IMR-90 (cell line): ENCODE results near the gene ETV6. TPM values are rescaled to one million over a fixed set of nuclear protein-coding genes. Genes with fewer than 3 reads are reported as not detected.

Experiments
- ATAC-seq: fragments of 200-7000 bp; cut with Tn5 transposase; 2 replicates; pipeline ENCODE4 v1.9.1; 2020; ENCODE audit warnings: low read depth, mild to moderate bottlenecking, moderate library complexity
- BruUV-seq: library from RNA; stranded (reverse); fragments of 400-500 nt; replicated peaks from 2 replicates; lab custom pipeline; 2021; lab: Mats Ljungman, UMichigan
- CTCF ChIA-PET: fragments of 300-600 bp; formaldehyde crosslinking; extraction: SDS; loops from one replicate; lab custom pipeline; 2021; ENCODE audit warnings: antibody characterized with exemption; lab: Yijun Ruan, JAX
- POLR2A ChIA-PET: fragments of 300-600 bp; sonication (Branson Sonifier 250); formaldehyde crosslinking; loops from one replicate; lab custom pipeline; 2022; ENCODE audit warnings: antibody characterized with exemption; ENCODE audit not compliant: unreplicated experiment; lab: Charles Lee
- DNase-seq: peaks from one replicate; pipeline ENCODE4 v3.0.0; 2013
- H2AFZ ChIP-seq: replicated peaks from 2 replicates; pipeline ENCODE3; 2013; ENCODE audit warnings: low read length, mild to moderate bottlenecking; ENCODE audit not compliant: poor library complexity
- H2AK5ac ChIP-seq: 2 replicates; pipeline ENCODE4 v1.6.1; 2013; ENCODE audit warnings: low read depth, low read length, inconsistent platforms
- H2AK9ac ChIP-seq: replicated peaks from 2 replicates; pipeline ENCODE3; 2013; ENCODE audit warnings: mild to moderate bottlenecking, low read depth, low read length, moderate library complexity; ENCODE audit not compliant: poor library complexity
- H2BK120ac ChIP-seq: 2 replicates; pipeline ENCODE4 v1.6.1; 2013; ENCODE audit warnings: low read depth, low read length, inconsistent platforms
- H2BK15ac ChIP-seq: 3 replicates; pipeline ENCODE4 v1.6.1; 2013; ENCODE audit warnings: low read depth, low read length, inconsistent platforms
- H2BK20ac ChIP-seq: 2 replicates; pipeline ENCODE4 v1.6.1; 2013; ENCODE audit warnings: low read depth, mild to moderate bottlenecking, inconsistent platforms, low read length, moderate library complexity
- H2BK5ac ChIP-seq: 2 replicates; pipeline ENCODE4 v1.6.1; 2013; ENCODE audit warnings: mild to moderate bottlenecking, low read depth, low read length, inconsistent platforms; ENCODE audit not compliant: poor library complexity, severe bottlenecking
- H3K14ac ChIP-seq: replicated peaks from 2 replicates; pipeline ENCODE4 v1.6.1; 2013; ENCODE audit warnings: low read depth, low read length, inconsistent platforms
- H3K18ac ChIP-seq: 2 replicates; pipeline ENCODE4 v1.6.1; 2013; ENCODE audit warnings: low read depth, low read length, control low read depth
- H3K23ac ChIP-seq: 2 replicates; pipeline ENCODE4 v1.6.1; 2013; ENCODE audit warnings: low read depth, low read length, inconsistent platforms
- H3K27ac ChIP-seq: 2 replicates; pipeline ENCODE4 v1.5.1; 2013; ENCODE audit warnings: mild to moderate bottlenecking, control low read depth, low read length; ENCODE audit not compliant: insufficient read depth
- H3K27me3 ChIP-seq: 2 replicates; pipeline ENCODE4 v1.6.1; 2013; ENCODE audit warnings: low read length; ENCODE audit not compliant: control insufficient read depth, insufficient read depth
- H3K36me3 ChIP-seq: 2 replicates; pipeline ENCODE4 v1.6.1; 2013; ENCODE audit warnings: low read length, mixed read lengths; ENCODE audit not compliant: control insufficient read depth, insufficient read depth
- H3K4ac ChIP-seq: 2 replicates; pipeline ENCODE4 v1.6.1; 2013; ENCODE audit warnings: low read depth, low read length, inconsistent platforms
- H3K4me1 ChIP-seq: 2 replicates; pipeline ENCODE4 v1.6.1; 2013; ENCODE audit warnings: low read length, mixed read lengths; ENCODE audit not compliant: control insufficient read depth, insufficient read depth
- H3K4me2 ChIP-seq: 2 replicates; pipeline ENCODE4 v1.6.1; 2013; ENCODE audit warnings: low read depth, mild to moderate bottlenecking, control low read depth, low read length, moderate library complexity
- H3K4me3 ChIP-seq: 2 replicates; pipeline ENCODE4 v1.5.1; 2013; ENCODE audit warnings: low read depth, mild to moderate bottlenecking, control low read depth, low read length, moderate library complexity; ENCODE audit not compliant: insufficient read depth
- H3K56ac ChIP-seq: 2 replicates; pipeline ENCODE4 v1.6.1; 2013; ENCODE audit warnings: low read length, inconsistent platforms; ENCODE audit not compliant: insufficient read depth; ENCODE audit errors: extremely low read depth
- H3K79me1 ChIP-seq, 2 experiments: 2 replicates each; pipeline ENCODE4 v1.6.1; 2013; ENCODE audit warnings: low read length in 2 of 2, inconsistent platforms in 1 of 2, low read depth in 1 of 2
- H3K9ac ChIP-seq: 2 replicates; pipeline ENCODE4 v1.6.1; 2013; ENCODE audit warnings: low read depth, low read length, control low read depth
- H3K9me1 ChIP-seq: 2 replicates; pipeline ENCODE4 v1.6.1; 2013; ENCODE audit warnings: low read length, inconsistent platforms; ENCODE audit not compliant: insufficient read depth
- H3K9me3 ChIP-seq: 2 replicates; pipeline ENCODE4 v1.6.1; 2013; ENCODE audit warnings: low read length; ENCODE audit not compliant: control insufficient read depth, insufficient read depth
- H4K20me1 ChIP-seq: 2 replicates; pipeline ENCODE4 v1.6.1; 2013; ENCODE audit warnings: low read length, inconsistent platforms; ENCODE audit not compliant: insufficient read depth
- H4K5ac ChIP-seq: 2 replicates; pipeline ENCODE4 v1.6.1; 2013; ENCODE audit warnings: mild to moderate bottlenecking, low read depth, low read length, control low read depth
- H4K8ac ChIP-seq, 2 experiments: 2 replicates each; pipeline ENCODE4 v1.6.1; 2013; ENCODE audit warnings: low read depth in 2 of 2, low read length in 2 of 2, control low read depth in 1 of 2, inconsistent platforms in 1 of 2
- H4K91ac ChIP-seq: 2 replicates; pipeline ENCODE4 v1.6.1; 2013; ENCODE audit warnings: low read depth, low read length, inconsistent platforms; ENCODE audit not compliant: insufficient read depth
- BHLHE40 ChIP-seq: fragments of 150-350 bp; IDR thresholded peaks from 2 replicates; pipeline ENCODE4 v1.6.1; 2016; ENCODE audit warnings: mild to moderate bottlenecking, low read depth, low read length
- CEBPB ChIP-seq: IDR thresholded peaks from 2 replicates; pipeline ENCODE4 v1.6.1; 2012; ENCODE audit warnings: low read depth, low read length, improper control_type of control experiment
- CHD1 ChIP-seq: IDR thresholded peaks from 2 replicates; pipeline ENCODE4 v1.6.1; 2012; ENCODE audit warnings: low read depth, low read length, improper control_type of control experiment
- CTCF ChIP-seq: conservative IDR thresholded peaks from 2 replicates; pipeline ENCODE4 v1.5.1; 2012; ENCODE audit warnings: mild to moderate bottlenecking, low read depth, low read length, improper control_type of control experiment
- FOS ChIP-seq: fragments of 150-350 bp; IDR thresholded peaks from 2 replicates; pipeline ENCODE4 v1.6.1; 2016; ENCODE audit warnings: low read depth, low read length
- MAFK ChIP-seq: IDR thresholded peaks from 2 replicates; pipeline ENCODE4 v1.6.1; 2012; ENCODE audit warnings: low read depth, low read length, improper control_type of control experiment
- MAZ ChIP-seq: IDR thresholded peaks from 2 replicates; pipeline ENCODE4 v1.6.1; 2012; ENCODE audit warnings: low read depth, mild to moderate bottlenecking, low read length, improper control_type of control experiment, moderate library complexity, borderline replicate concordance
- MXI1 ChIP-seq: IDR thresholded peaks from 2 replicates; pipeline ENCODE4 v1.6.1; 2012; ENCODE audit warnings: low read depth, mild to moderate bottlenecking, low read length, moderate library complexity, borderline replicate concordance
- NFE2L2 ChIP-seq: fragments of 150-350 bp; IDR thresholded peaks from 2 replicates; pipeline ENCODE4 v1.6.1; 2016; ENCODE audit warnings: low read depth, mild to moderate bottlenecking, low read length
- POLR2A ChIP-seq: IDR thresholded peaks from 2 replicates; pipeline ENCODE4 v1.6.1; 2012; ENCODE audit warnings: mild to moderate bottlenecking, low read depth, low read length
- RAD21 ChIP-seq: IDR thresholded peaks from 2 replicates; pipeline ENCODE4 v1.6.1; 2012; ENCODE audit warnings: low read length, improper control_type of control experiment
- RCOR1 ChIP-seq: IDR thresholded peaks from 2 replicates; pipeline ENCODE4 v1.6.1; 2012; ENCODE audit warnings: mild to moderate bottlenecking, low read length, improper control_type of control experiment; ENCODE audit not compliant: insufficient replicate concordance
- RFX5 ChIP-seq: IDR thresholded peaks from 2 replicates; pipeline ENCODE4 v1.8.0; 2012; ENCODE audit warnings: low read depth, mild to moderate bottlenecking, low read length, moderate library complexity
- SMC3 ChIP-seq: fragments of 150-350 bp; IDR thresholded peaks from 2 replicates; pipeline ENCODE4 v1.6.1; 2016; ENCODE audit warnings: low read depth, mild to moderate bottlenecking, antibody characterized with exemption, low read length, moderate library complexity
- WGBS, 2 experiments: methylation state at CpG; one replicate each; pipeline versions ENCODE4 v1.1.5 to v1.1.7; 2013; ENCODE audit warnings: missing lambda C conversion rate in 2 of 2; ENCODE audit not compliant: insufficient read length in 1 of 2; ENCODE audit errors: extremely low coverage in 2 of 2; 5-methylcytosine and 5-hydroxymethylcytosine counted together
- dilution Hi-C: fragments of 300-500 bp; cut with HindIII; formaldehyde crosslinking; loops from one replicate; pipeline ENCODE4 v1.14.3; 2018; ENCODE audit warnings: low sequenced_read_pairs; ENCODE audit not compliant: unreplicated experiment
- in situ Hi-C: fragments of 300-500 bp; cut with MboI; formaldehyde crosslinking; loops from 3 replicates; pipeline ENCODE4 v1.14.3; 2019; ENCODE audit warnings: low sequenced_read_pairs, inconsistent platforms, mixed read lengths
- intact Hi-C: fragments of 100-400 bp; cut with micrococcal nuclease; formaldehyde crosslinking; loops from 2 replicates; pipeline ENCODE4 v1.10.0; 2022
- polyA plus RNA-seq, 3 experiments: library from polyadenylated mRNA; depleted of rRNA; stranded (reverse); fragments of >200 nt; gene quantifications; 2 replicates each; pipeline ENCODE4 v1.2.3, GENCODE V29; 2012; ENCODE audit warnings: low replicate concordance in 1 of 3
- total RNA-seq: library from RNA; depleted of rRNA; stranded (reverse); fragments of >200 nt; gene quantifications from 2 replicates; pipeline ENCODE4 v1.2.3, GENCODE V29; 2012
- TF ChIP-seq, protein P1 (sequence below): fragments of 150-350 bp; IDR thresholded peaks from 2 replicates; pipeline ENCODE4 v1.6.1; 2016; ENCODE audit warnings: low read depth, mild to moderate bottlenecking, low read length, moderate library complexity, borderline replicate concordance
- TF ChIP-seq, protein P2 (sequence below): fragments of 150-350 bp; IDR thresholded peaks from 2 replicates; pipeline ENCODE4 v1.6.1; 2017; ENCODE audit warnings: mild to moderate bottlenecking, antibody characterized with exemption, low read length, low read depth

The ETV6 gene
- total and polyA plus RNA-seq, 2 of the 4 experiments (the other 2 are of a cell fraction) = 8.4 to 9.9 TPM

DNA sequence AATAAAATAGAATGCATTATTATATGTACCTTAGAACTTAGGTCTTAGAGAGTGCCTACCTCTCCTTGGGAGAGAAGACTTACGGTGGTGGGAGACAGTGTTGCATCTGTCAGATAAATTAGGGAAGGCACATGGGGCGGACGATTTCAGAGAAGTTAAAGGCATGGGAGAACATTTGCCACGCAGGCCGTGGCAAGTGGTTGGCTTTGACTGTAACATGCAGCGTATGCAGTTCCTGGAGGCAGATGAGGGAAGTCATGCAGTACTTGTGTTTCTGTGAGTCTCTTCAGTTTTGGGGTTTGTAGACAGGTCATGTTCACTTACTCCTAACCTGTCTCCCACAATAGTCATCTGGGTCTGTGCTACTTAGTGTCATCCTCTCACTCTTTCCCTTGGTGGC, 43.6 kb downstream of the ETV6 start:
- no peak overlapping the region for H4K8ac ChIP-seq
- no peak overlapping the region for H4K5ac ChIP-seq
- H2BK20ac ChIP-seq = no peak overlapping the region
- H2BK5ac ChIP-seq = no peak overlapping the region
- H4K20me1 ChIP-seq = peaks cover 37% of the 10 kb centered on the region
- peak overlapping the region; percentile 8 for H2AK9ac ChIP-seq
- TF ChIP-seq MAZ (no peak), CEBPB (no peak), RCOR1 (no peak), RAD21 (no peak), CHD1 (no peak), FOS (no peak), CTCF (no peak), RFX5 (no peak), BHLHE40 (no peak), POLR2A (no peak), MAFK (no peak), SMC3 (no peak), NFE2L2 (no peak), MXI1 (no peak)
- TF ChIP-seq, protein P1, sequence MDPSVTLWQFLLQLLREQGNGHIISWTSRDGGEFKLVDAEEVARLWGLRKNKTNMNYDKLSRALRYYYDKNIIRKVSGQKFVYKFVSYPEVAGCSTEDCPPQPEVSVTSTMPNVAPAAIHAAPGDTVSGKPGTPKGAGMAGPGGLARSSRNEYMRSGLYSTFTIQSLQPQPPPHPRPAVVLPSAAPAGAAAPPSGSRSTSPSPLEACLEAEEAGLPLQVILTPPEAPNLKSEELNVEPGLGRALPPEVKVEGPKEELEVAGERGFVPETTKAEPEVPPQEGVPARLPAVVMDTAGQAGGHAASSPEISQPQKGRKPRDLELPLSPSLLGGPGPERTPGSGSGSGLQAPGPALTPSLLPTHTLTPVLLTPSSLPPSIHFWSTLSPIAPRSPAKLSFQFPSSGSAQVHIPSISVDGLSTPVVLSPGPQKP = no peak
- TF ChIP-seq, protein P2, sequence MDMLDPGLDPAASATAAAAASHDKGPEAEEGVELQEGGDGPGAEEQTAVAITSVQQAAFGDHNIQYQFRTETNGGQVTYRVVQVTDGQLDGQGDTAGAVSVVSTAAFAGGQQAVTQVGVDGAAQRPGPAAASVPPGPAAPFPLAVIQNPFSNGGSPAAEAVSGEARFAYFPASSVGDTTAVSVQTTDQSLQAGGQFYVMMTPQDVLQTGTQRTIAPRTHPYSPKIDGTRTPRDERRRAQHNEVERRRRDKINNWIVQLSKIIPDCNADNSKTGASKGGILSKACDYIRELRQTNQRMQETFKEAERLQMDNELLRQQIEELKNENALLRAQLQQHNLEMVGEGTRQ = no peak
- peaks cover 14% of the 10 kb centered on the region for H3K9me1 ChIP-seq
- H3K27me3 ChIP-seq = no peaks in the 10 kb centered on the region
- H3K4me3 ChIP-seq = no peak overlapping the region
- H3K23ac ChIP-seq = no peak overlapping the region
- POLR2A ChIA-PET = no interaction called here
- dilution Hi-C loops (no loop called here), intact Hi-C loops (no loop called here), in situ Hi-C loops (no loop called here)
- no peak overlapping the region for H3K9ac ChIP-seq
- no peak overlapping the region for H4K91ac ChIP-seq
- H2BK120ac ChIP-seq = no peak overlapping the region
- no CpG with 5 or more reads among the region's 6 CpGs for WGBS, 2 experiments
- no peak overlapping the region for H2BK15ac ChIP-seq
- no peak overlapping the region for H3K18ac ChIP-seq
- H3K56ac ChIP-seq = no peak overlapping the region
- H3K36me3 ChIP-seq = 0 out of 2 replicates have a peak, but pooled peaks cover 1% of the 10 kb centered on the region
- no TSS peak for BruUV-seq
- ATAC-seq (no peak), DNase-seq (no peak)
- peaks cover 30 to 89% of the 10 kb centered on the region in 2 experiments for H3K79me1 ChIP-seq
- H2AFZ ChIP-seq = no peak overlapping the region
- CTCF ChIA-PET = no interaction called here
- H3K14ac ChIP-seq = no peak overlapping the region
- no peak overlapping the region for H2AK5ac ChIP-seq
- peaks cover 11% of the 10 kb centered on the region for H3K4me1 ChIP-seq
- no peaks in the 10 kb centered on the region for H3K9me3 ChIP-seq
- no peak overlapping the region for H3K4ac ChIP-seq
- H3K4me2 ChIP-seq = no peak overlapping the region
- no peak overlapping the region for H3K27ac ChIP-seq
